Neural crest cell (in vitro differentiated cells): Measurements from ENCODE around the gene CDH13. TPM values are rescaled to one million over a fixed set of nuclear protein-coding genes. Genes with fewer than 3 reads are reported as not detected.
A peak's percentile ranks its signal among the peaks of the same experiment; 100 is the strongest.

Experiments
- DNase-seq: peaks from one replicate; pipeline ENCODE4 v3.0.0; 2021; ENCODE audit warnings: low read depth, mixed read lengths, low spot score
- H3K27ac Mint-ChIP-seq: one replicate; pipeline ENCODE4 v1.8.0; 2021; ENCODE audit warnings: mild to moderate bottlenecking, mixed read lengths; ENCODE audit not compliant: unreplicated experiment
- H3K27me3 Mint-ChIP-seq: 2 replicates; pipeline ENCODE4 v1.8.0; 2021; ENCODE audit warnings: low read depth, mild to moderate bottlenecking, mixed read lengths
- H3K36me3 Mint-ChIP-seq: 2 replicates; pipeline ENCODE4 v1.8.0; 2021; ENCODE audit warnings: low read depth, mild to moderate bottlenecking, mixed read lengths
- H3K4me1 Mint-ChIP-seq: 2 replicates; pipeline ENCODE4 v1.8.0; 2021; ENCODE audit warnings: mixed read lengths
- H3K4me3 Mint-ChIP-seq: one replicate; pipeline ENCODE4 v1.8.0; 2021; ENCODE audit warnings: mild to moderate bottlenecking, mixed read lengths
- H3K9me3 Mint-ChIP-seq: 2 replicates; pipeline ENCODE4 v1.8.0; 2021; ENCODE audit warnings: mixed read lengths
- CTCF ChIP-seq: fragments of 200-600 bp; sonication (generic); conservative IDR thresholded peaks from 2 replicates; pipeline ENCODE4 v1.5.0; 2021; ENCODE audit warnings: antibody characterized with exemption, mild to moderate bottlenecking
- total RNA-seq: library from RNA; stranded (reverse); gene quantifications from 2 replicates; pipeline ENCODE4 v1.2.1, GENCODE V29; 2021

CDH13 gene
- total RNA-seq, 1 donor from 2014 or later: 1.1 TPM

GRCh38 chr16:82752172-82752571, 125.4 kb downstream of the CDH13 start:
- Mint-ChIP-seq H3K27me3 (no peaks in the 10 kb centered on the region), H3K9me3 (no peaks in the 10 kb centered on the region), H3K4me1 (no peaks in the 10 kb centered on the region), H3K4me3 (no peak overlapping the region), H3K27ac (no peak overlapping the region), H3K36me3 (no peaks in the 10 kb centered on the region)
- TF ChIP-seq CTCF: no peak
- DNase-seq: no peak

DNA sequence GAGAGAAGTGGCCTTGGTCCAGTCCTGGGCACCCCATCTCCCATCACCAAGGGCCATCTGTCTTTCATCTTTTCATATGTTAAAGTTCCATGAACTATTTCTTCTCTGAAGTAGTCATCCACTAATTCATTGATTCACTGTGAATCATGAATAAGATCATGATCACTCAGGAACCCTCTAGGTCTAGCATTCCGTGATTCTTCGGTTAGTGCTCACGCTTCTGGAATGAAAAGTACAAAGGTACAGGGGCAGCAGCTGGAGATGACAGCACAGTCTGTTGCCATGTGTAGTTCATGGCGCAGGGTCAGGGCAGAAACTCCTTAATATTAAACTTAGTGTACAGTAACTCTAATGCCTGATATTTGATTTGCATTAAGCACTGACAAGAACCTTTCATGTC, 127.1 kb downstream of the CDH13 start:
- Mint-ChIP-seq H3K27ac (no peak overlapping the region), H3K27me3 (no peaks in the 10 kb centered on the region), H3K36me3 (no peaks in the 10 kb centered on the region), H3K4me3 (no peak overlapping the region), H3K9me3 (no peaks in the 10 kb centered on the region), H3K4me1 (no peaks in the 10 kb centered on the region)
- TF ChIP-seq CTCF: no peak
- DNase-seq: no peak

GRCh38 chr16:82754716-82755513, 128.1 kb downstream of the CDH13 start:
- DNase-seq: no peak
- H3K27me3 Mint-ChIP-seq: no peaks in the 10 kb centered on the region
- H3K9me3 Mint-ChIP-seq: no peaks in the 10 kb centered on the region
- no peak overlapping the region for H3K4me3 Mint-ChIP-seq
- no peaks in the 10 kb centered on the region for H3K4me1 Mint-ChIP-seq
- H3K27ac Mint-ChIP-seq: no peak overlapping the region
- no peak for TF ChIP-seq CTCF
- no peaks in the 10 kb centered on the region for H3K36me3 Mint-ChIP-seq

DNA sequence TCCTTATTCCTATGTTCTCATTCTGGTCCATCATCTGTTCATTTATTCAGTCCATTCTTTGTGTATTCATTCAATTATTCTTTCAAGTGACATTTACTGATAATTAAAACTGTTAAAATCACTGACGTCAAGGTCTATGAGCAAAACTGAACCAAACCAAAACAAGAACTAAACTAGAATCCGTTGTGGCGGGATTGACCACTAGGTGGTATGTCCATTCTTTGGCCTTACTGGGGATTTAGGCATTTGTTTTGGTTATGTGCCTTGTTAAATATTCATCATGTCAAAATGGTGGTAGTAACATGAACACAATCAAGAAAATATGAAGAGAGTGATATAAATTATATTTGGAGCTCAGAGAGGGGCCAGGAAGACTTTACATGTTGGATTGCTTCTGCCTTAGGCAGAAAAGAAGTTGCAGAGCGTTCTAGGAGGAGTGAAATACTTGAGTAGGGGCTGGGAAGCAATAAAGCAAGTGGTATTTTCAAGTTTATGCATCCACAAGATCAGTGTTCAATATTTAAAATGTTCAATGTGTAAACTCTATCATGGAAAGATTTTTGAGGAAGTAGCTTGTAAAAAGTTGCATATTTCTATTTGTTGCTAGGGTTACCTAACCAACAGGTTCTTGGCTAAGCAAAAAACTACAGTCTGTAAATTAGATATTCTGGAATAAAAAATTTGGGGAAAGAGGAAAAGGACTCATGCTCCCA, 129.0 kb downstream of the CDH13 start:
- no peak overlapping the region for H3K27ac Mint-ChIP-seq

GRCh38 chr16:82756283-82756599, 129.5 kb downstream of the CDH13 start:
- no peak for TF ChIP-seq CTCF
- Mint-ChIP-seq H3K27me3 (no peaks in the 10 kb centered on the region), H3K4me3 (no peak overlapping the region), H3K4me1 (no peaks in the 10 kb centered on the region), H3K9me3 (no peaks in the 10 kb centered on the region), H3K36me3 (no peaks in the 10 kb centered on the region), H3K27ac (no peak overlapping the region)
- DNase-seq: no peak

More for the DNA sequence above, 129.0 kb downstream of the CDH13 start:
- Mint-ChIP-seq H3K9me3 (no peaks in the 10 kb centered on the region), H3K4me1 (no peaks in the 10 kb centered on the region), H3K27me3 (no peaks in the 10 kb centered on the region), H3K4me3 (no peak overlapping the region), H3K36me3 (no peaks in the 10 kb centered on the region)
- DNase-seq: no peak
- TF ChIP-seq CTCF: peak; percentile 46
